ENCODE results near the gene RNF141.

Gene RNF141

DNA sequence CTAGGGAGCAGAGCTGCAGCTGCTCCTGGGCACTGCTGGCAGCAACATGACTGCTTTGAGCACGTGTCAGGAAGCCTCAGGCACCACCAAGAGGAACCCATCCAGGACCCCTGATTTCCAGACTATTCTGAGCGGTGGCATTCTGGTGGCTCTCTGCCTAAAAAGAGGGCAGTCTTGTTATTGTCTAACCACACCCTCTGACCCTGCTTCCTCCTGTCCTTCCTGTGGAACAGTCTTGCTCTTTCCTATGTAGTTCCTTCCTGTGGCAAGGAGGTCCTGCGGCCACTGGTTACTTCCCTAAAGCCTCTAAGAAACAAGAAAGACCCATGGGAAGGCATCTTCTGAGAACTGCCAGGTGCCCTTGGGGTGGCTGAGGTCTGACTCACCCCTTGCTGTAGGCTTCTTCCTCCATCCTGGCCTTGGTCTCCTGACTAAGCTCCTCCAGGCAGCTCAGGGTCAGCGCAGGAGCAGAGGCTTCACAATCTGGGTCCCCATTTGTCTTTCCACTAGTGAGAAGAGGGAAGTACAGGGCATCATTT, 40.6 kb upstream of the RNF141 start:
- H3K36me3 ChIP-seq (ENCODE audit: control insufficient read depth in 2 of 2, insufficient read depth in 1 of 2, low read length in 2 of 2): no peaks in the 10 kb centered on the region
- no peaks in the 10 kb centered on the region for H3K9me3 ChIP-seq (ENCODE audit: control insufficient read depth, insufficient read depth, low read depth, low read length)
- H3K4me1 ChIP-seq (ENCODE audit: control insufficient read depth, insufficient read depth, low read length): no peaks in the 10 kb centered on the region
- ChIA-PET POLR2A (interaction anchor here (0.6 kb wide), 1 partner anchor 40 kb away, joined by 3 read pairs; the partner anchor contains the start of gene RNF141), CTCF (no interaction called here)
- TF ChIP-seq ZBTB1 (tag by site-specific recombination; IDR thresholded peaks at IDR 0.05) (no peak), KLF7 (tag by site-specific recombination; IDR thresholded peaks at IDR 0.05; ENCODE audit: borderline replicate concordance) (no peak), GLIS1 (tag by site-specific recombination; IDR thresholded peaks at IDR 0.05) (no peak), BCL11B (tag by site-specific recombination; IDR thresholded peaks at IDR 0.05; ENCODE audit: low read depth) (no peak)
- TF ChIP-seq, protein P1, sequence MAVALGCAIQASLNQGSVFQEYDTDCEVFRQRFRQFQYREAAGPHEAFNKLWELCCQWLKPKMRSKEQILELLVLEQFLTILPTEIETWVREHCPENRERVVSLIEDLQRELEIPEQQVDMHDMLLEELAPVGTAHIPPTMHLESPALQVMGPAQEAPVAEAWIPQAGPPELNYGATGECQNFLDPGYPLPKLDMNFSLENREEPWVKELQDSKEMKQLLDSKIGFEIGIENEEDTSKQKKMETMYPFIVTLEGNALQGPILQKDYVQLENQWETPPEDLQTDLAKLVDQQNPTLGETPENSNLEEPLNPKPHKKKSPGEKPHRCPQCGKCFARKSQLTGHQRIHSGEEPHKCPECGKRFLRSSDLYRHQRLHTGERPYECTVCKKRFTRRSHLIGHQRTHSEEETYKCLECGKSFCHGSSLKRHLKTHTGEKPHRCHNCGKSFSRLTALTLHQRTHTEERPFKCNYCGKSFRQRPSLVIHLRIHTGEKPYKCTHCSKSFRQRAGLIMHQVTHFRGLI (tag by site-specific recombination; IDR thresholded peaks at IDR 0.05): no peak
- H3K4me3 ChIP-seq (ENCODE audit: low read depth, low read length): no peak overlapping the region
- H3K27ac ChIP-seq (ENCODE audit: extremely low read depth, low read depth, low read length): no peak overlapping the region

DNA sequence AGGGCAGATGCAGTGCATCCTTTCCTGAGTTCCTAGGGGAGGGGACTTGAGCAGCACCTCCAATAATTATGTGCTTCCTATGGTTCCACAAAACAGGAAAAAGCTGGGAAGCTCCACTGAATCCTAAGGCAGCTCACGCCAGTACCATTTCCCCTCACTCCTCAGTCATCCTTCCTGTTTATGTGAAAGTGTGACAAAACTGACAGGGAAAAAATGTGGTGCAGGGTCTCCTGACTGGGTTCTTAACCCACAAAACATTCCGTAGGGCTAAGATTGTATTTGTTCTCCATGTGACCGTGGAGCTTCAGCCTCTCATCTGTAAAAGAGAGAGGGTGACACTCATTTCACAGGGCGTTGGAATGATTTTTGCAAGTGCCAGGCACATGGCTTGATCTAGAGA, 39.6 kb upstream of the RNF141 start:
- Histone ChIP-seq H3K4me1 (ENCODE audit: control insufficient read depth, insufficient read depth, low read length) (no peaks in the 10 kb centered on the region), H3K9me3 (ENCODE audit: control insufficient read depth, insufficient read depth, low read depth, low read length) (no peaks in the 10 kb centered on the region), H3K4me3 (ENCODE audit: low read depth, low read length) (no peak overlapping the region), H3K27ac (ENCODE audit: extremely low read depth, low read depth, low read length) (no peak overlapping the region), H3K36me3 (ENCODE audit: control insufficient read depth in 2 of 2, insufficient read depth in 1 of 2, low read length in 2 of 2) (no peaks in the 10 kb centered on the region)
- CTCF ChIA-PET: no interaction called here
- POLR2A ChIA-PET: no interaction called here
- TF ChIP-seq ZNF175 (tag by site-specific recombination; IDR thresholded peaks at IDR 0.05) (no peak), ZNF239 (tag by site-specific recombination; IDR thresholded peaks at IDR 0.05) (no peak), ZNF391 (tag by site-specific recombination; IDR thresholded peaks at IDR 0.05; ENCODE audit: borderline replicate concordance, low read depth) (no peak), ZNF324 (tag by site-specific recombination; IDR thresholded peaks at IDR 0.05) (no peak), ZIC2 (tag by site-specific recombination; IDR thresholded peaks at IDR 0.05) (no peak), ZNF514 (tag by site-specific recombination; IDR thresholded peaks at IDR 0.05) (no peak), ZFHX2 (tag by site-specific recombination; conservative IDR thresholded peaks at IDR 0.05) (no peak), BCL11B (tag by site-specific recombination; IDR thresholded peaks at IDR 0.05; ENCODE audit: low read depth) (no peak)
- TF ChIP-seq, protein P2, sequence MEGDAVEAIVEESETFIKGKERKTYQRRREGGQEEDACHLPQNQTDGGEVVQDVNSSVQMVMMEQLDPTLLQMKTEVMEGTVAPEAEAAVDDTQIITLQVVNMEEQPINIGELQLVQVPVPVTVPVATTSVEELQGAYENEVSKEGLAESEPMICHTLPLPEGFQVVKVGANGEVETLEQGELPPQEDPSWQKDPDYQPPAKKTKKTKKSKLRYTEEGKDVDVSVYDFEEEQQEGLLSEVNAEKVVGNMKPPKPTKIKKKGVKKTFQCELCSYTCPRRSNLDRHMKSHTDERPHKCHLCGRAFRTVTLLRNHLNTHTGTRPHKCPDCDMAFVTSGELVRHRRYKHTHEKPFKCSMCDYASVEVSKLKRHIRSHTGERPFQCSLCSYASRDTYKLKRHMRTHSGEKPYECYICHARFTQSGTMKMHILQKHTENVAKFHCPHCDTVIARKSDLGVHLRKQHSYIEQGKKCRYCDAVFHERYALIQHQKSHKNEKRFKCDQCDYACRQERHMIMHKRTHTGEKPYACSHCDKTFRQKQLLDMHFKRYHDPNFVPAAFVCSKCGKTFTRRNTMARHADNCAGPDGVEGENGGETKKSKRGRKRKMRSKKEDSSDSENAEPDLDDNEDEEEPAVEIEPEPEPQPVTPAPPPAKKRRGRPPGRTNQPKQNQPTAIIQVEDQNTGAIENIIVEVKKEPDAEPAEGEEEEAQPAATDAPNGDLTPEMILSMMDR (tag by site-specific recombination; IDR thresholded peaks at IDR 0.05): no peak
- TF ChIP-seq, protein P3, sequence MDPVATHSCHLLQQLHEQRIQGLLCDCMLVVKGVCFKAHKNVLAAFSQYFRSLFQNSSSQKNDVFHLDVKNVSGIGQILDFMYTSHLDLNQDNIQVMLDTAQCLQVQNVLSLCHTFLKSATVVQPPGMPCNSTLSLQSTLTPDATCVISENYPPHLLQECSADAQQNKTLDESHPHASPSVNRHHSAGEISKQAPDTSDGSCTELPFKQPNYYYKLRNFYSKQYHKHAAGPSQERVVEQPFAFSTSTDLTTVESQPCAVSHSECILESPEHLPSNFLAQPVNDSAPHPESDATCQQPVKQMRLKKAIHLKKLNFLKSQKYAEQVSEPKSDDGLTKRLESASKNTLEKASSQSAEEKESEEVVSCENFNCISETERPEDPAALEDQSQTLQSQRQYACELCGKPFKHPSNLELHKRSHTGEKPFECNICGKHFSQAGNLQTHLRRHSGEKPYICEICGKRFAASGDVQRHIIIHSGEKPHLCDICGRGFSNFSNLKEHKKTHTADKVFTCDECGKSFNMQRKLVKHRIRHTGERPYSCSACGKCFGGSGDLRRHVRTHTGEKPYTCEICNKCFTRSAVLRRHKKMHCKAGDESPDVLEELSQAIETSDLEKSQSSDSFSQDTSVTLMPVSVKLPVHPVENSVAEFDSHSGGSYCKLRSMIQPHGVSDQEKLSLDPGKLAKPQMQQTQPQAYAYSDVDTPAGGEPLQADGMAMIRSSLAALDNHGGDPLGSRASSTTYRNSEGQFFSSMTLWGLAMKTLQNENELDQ (tag by site-specific recombination; IDR thresholded peaks at IDR 0.05; ENCODE audit: low read depth): no peak
- TF ChIP-seq, protein P4, sequence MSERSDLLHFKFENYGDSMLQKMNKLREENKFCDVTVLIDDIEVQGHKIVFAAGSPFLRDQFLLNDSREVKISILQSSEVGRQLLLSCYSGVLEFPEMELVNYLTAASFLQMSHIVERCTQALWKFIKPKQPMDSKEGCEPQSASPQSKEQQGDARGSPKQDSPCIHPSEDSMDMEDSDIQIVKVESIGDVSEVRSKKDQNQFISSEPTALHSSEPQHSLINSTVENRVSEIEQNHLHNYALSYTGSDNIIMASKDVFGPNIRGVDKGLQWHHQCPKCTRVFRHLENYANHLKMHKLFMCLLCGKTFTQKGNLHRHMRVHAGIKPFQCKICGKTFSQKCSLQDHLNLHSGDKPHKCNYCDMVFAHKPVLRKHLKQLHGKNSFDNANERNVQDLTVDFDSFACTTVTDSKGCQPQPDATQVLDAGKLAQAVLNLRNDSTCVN (tag by site-specific recombination; optimal IDR thresholded peaks at IDR 0.05): no peak

DNA sequence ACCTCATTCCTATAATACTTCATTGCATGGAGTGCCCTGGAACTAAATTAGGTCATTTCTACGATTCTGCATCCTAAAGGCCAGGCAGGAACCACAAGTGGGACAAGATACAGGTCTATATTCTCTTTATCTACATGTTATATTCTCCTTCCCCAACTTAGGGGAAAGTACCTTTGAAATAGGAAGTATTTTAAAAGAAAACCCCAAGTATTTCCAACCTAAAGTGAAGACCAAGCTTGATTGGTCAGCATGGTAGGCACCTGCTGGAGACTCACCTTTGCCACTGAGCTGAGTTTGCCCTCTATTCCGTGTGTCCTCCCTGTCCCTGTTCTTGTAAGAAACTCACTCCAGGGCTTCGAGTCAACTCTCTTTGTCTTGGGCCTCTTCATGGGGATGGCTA, 38.7 kb upstream of the RNF141 start:
- ChIA-PET CTCF (no interaction called here), POLR2A (no interaction called here)
- H3K9me3 ChIP-seq (ENCODE audit: control insufficient read depth, insufficient read depth, low read depth, low read length): no peaks in the 10 kb centered on the region
- H3K4me1 ChIP-seq (ENCODE audit: control insufficient read depth, insufficient read depth, low read length): no peaks in the 10 kb centered on the region
- no peak overlapping the region for H3K4me3 ChIP-seq (ENCODE audit: low read depth, low read length)
- H3K36me3 ChIP-seq (ENCODE audit: control insufficient read depth in 2 of 2, insufficient read depth in 1 of 2, low read length in 2 of 2): no peaks in the 10 kb centered on the region
- no peak overlapping the region for H3K27ac ChIP-seq (ENCODE audit: extremely low read depth, low read depth, low read length)
- TF ChIP-seq RBAK (tag by site-specific recombination; IDR thresholded peaks at IDR 0.05) (no peak), ZNF561 (tag by site-specific recombination; IDR thresholded peaks at IDR 0.05; ENCODE audit: borderline replicate concordance) (no peak), ZNF221 (tag by site-specific recombination; IDR thresholded peaks at IDR 0.05; ENCODE audit: borderline replicate concordance) (no peak), ZNF785 (tag by site-specific recombination; IDR thresholded peaks at IDR 0.05) (no peak), ZBTB48 (tag by site-specific recombination; IDR thresholded peaks at IDR 0.05) (no peak)
- TF ChIP-seq, protein P5, sequence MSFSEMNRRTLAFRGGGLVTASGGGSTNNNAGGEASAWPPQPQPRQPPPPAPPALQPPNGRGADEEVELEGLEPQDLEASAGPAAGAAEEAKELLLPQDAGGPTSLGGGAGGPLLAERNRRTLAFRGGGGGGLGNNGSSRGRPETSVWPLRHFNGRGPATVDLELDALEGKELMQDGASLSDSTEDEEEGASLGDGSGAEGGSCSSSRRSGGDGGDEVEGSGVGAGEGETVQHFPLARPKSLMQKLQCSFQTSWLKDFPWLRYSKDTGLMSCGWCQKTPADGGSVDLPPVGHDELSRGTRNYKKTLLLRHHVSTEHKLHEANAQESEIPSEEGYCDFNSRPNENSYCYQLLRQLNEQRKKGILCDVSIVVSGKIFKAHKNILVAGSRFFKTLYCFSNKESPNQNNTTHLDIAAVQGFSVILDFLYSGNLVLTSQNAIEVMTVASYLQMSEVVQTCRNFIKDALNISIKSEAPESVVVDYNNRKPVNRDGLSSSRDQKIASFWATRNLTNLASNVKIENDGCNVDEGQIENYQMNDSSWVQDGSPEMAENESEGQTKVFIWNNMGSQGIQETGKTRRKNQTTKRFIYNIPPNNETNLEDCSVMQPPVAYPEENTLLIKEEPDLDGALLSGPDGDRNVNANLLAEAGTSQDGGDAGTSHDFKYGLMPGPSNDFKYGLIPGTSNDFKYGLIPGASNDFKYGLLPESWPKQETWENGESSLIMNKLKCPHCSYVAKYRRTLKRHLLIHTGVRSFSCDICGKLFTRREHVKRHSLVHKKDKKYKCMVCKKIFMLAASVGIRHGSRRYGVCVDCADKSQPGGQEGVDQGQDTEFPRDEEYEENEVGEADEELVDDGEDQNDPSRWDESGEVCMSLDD (tag by site-specific recombination; IDR thresholded peaks at IDR 0.05): no peak
